Gastrocnemius medialis (tissue), 4 donors: ENCODE results near the gene SGO2. TPM values are rescaled to one million over a fixed set of nuclear protein-coding genes. Genes with fewer than 3 reads are reported as not detected.

ENCODE experiments used
- ATAC-seq, 2 donors: fragments of 150-250 bp; one replicate each; pipeline ENCODE4 v1.9.1; 2016
- DNase-seq, 2 donors: peaks; one replicate each; pipeline ENCODE4 v3.0.0-alpha.2; 2019
- H3K27ac ChIP-seq, 4 donors: fragments of 200-600 bp; sonication (generic); 1 replicate in 1 of 4; 2 replicates in 3 of 4; pipeline ENCODE4 v1.5.1; 2016 to 2018; ENCODE audit warnings: mild to moderate bottlenecking in 2 of 4, moderate library complexity in 1 of 4
- H3K27me3 ChIP-seq, 3 donors: fragments of 200-600 bp; sonication (generic) in 2 of 3; 1 replicate in 1 of 3; 2 replicates in 2 of 3; pipeline versions ENCODE4 v1.5.1 to v1.6.0; 2016 to 2019; ENCODE audit warnings: mild to moderate bottlenecking in 1 of 3, moderate library complexity in 1 of 3
- H3K36me3 ChIP-seq, 2 donors: fragments of 200-600 bp; sonication (generic) in 1 of 2; one replicate each; pipeline ENCODE4 v1.5.1; 2017 to 2018
- H3K4me1 ChIP-seq, 2 donors: fragments of 200-600 bp; sonication (generic) in 1 of 2; one replicate each; pipeline ENCODE4 v1.5.1; 2016 to 2017; ENCODE audit warnings: mild to moderate bottlenecking in 2 of 2
- H3K4me3 ChIP-seq, 4 donors: fragments of 200-600 bp; sonication (generic) in 3 of 4; 1 replicate in 1 of 4; 2 replicates in 3 of 4; pipeline ENCODE4 v1.5.1; 2016 to 2019; ENCODE audit warnings: mild to moderate bottlenecking in 2 of 4
- H3K9me3 ChIP-seq, 3 donors: fragments of 200-600 bp; sonication (generic) in 2 of 3; 1 replicate in 1 of 3; 2 replicates in 2 of 3; pipeline ENCODE4 v1.5.1; 2016 to 2019
- CTCF ChIP-seq, 5 experiments: fragments of 450-650 bp in 3 of 5; fragments of 200-600 bp in 2 of 5; sonication (generic) in 2 of 5; IDR thresholded peaks in 4 of 5; conservative IDR thresholded peaks in 1 of 5; 1 replicate in 4 of 5; 2 replicates in 1 of 5; pipeline ENCODE4 v1.5.1; 2016 to 2019; ENCODE audit warnings: antibody characterized with exemption in 5 of 5, mild to moderate bottlenecking in 3 of 5, moderate library complexity in 3 of 5
- POLR2A ChIP-seq, 2 donors: fragments of 450-650 bp; IDR thresholded peaks; one replicate each; pipeline ENCODE4 v1.6.1; 2017; ENCODE audit warnings: antibody characterized with exemption in 2 of 2, mild to moderate bottlenecking in 2 of 2, moderate library complexity in 2 of 2
- in situ Hi-C, 4 donors: fragments of 200-750 bp; cut with MboI; loops; one replicate each; pipeline versions ENCODE4 v1.15.0 to v1.8.0; 2017; ENCODE audit warnings: low sequenced_read_pairs in 4 of 4
- intact Hi-C: fragments of 100-400 bp; cut with DNase I; formaldehyde crosslinking; loops from one replicate; pipeline ENCODE4 v1.15.1; 2023; ENCODE audit warnings: low total_unique reads
- total RNA-seq, 4 donors: library from RNA; depleted of rRNA; stranded (reverse); fragments of >200 nt; gene quantifications; one replicate each; pipeline versions ENCODE4 v1.1.0 to v1.2.3, GENCODE V29; 2016

The SGO2 gene
- total RNA-seq, 4 donors from 2014 or later, result 0.61 to 2.6 (median 0.70) TPM

DNA sequence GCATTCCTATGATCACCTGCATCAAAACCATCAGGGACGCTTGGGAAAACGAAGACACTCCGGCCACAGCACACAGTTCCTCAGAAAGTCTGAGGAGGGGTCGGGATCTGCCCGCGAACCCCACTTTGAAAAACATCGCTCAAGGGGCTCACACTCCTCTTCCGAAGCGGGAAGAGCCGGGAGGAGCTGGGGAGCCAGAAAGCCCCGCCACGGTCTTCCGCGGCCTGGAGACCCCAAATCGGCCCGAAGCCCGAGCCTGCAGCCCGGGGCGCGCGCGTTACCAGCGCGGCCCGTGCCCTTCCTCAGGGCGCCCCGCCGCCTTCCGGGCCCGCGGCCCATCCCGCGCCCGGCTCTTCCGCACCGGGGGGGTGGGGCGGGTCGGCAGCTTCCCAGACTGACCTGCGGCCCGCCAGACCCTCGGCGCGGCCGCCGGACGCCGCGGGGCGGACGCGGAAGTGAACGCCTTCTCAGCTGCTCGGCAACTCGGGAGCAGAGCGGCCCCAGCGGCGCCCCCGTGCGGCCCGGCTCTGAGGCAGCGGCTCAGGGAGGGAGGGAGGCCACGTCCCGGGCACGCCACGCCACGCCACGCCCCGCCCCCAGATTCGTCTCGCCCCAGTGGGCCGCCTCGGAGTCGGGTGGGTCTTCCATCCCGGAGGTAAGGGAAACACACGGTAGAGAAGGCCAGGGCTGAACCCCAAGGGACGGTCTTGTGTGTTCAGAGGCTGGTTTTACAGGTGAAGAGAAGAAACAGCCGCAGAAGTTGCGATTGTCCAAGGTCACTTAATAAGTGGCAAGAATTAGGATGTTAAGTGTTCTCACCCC, 16.2 kb upstream of the SGO2 start, which contains the start of gene KCTD18:
Gene KCTD18 (minus strand): TSS at position 457 of the 822 bp plus-strand sequence. CDS start 3,052 bp downstream, outside the sequence.
- H3K4me1 ChIP-seq, result peaks cover 9 to 15% of the 10 kb centered on the region in 2 donors
- no peaks in the 10 kb centered on the region for H3K36me3 ChIP-seq
- peak within 1 kb of the TSS; percentile 71 to 89 (median 80) for H3K4me3 ChIP-seq
- ATAC-seq (peak; percentile 96 to 97), DNase-seq (peak; percentile 76 to 86)
- intact Hi-C loops (loop anchor here (2.0 to 5.0 kb wide), 2 partner anchors 17 to 192 kb away; partner anchors contain the start of gene SGO2), in situ Hi-C loops (no loop called here)
- TF ChIP-seq CTCF (IDR thresholded peaks at IDR 0.05 in 4 of 5, conservative IDR thresholded peaks at IDR 0.05 in 1 of 5), result peak; percentile 73 to 91 (median 77)
- peak; percentile 88 to 93 for TF ChIP-seq POLR2A (IDR thresholded peaks at IDR 0.05)
- H3K27me3 ChIP-seq, result peaks cover 0 to 2% (median 0%) of the 10 kb centered on the region in 3 donors
- peak within 1 kb of the TSS; percentile 77 to 89 (median 81) for H3K27ac ChIP-seq
- H3K9me3 ChIP-seq, result no peaks in the 10 kb centered on the region

GRCh38 chr2:200515155-200515554, 10.9 kb upstream of the SGO2 start:
- Histone ChIP-seq H3K36me3 (no peaks in the 10 kb centered on the region), H3K27ac (no peak overlapping the region), H3K4me1 (peaks cover 0 to 5% of the 10 kb centered on the region in 2 donors), H3K9me3 (no peaks in the 10 kb centered on the region), H3K4me3 (no peak overlapping the region), H3K27me3 (peaks cover 0 to 2% (median 0%) of the 10 kb centered on the region in 3 donors)
- no peak for DNase-seq
- intact Hi-C loops, result no loop called here
- no peak for ATAC-seq
- TF ChIP-seq POLR2A (IDR thresholded peaks at IDR 0.05) (no peak), CTCF (IDR thresholded peaks at IDR 0.05 in 4 of 5, conservative IDR thresholded peaks at IDR 0.05 in 1 of 5) (no peak)
- in situ Hi-C loops, result no loop called here

DNA sequence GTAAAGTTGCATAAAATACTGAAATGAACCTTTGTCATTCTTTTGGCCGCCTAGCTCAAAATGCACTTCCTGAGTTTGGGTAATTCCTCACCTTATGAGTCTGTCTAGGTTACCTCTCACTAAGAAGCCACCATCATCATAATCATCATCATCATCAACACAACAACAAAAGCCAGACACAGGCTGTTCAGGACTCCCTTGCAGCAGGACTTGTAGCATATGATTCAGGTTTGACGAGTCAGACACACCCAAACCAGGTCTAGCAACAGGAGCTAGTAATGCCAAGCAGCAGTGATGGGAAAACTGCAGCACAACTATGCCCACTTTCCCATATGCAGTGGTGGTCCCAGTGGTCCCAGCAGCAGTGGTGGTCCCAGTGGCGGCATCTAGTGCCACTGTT, 2.8 kb upstream of the SGO2 start:
- intact Hi-C loops, result no loop called here
- H3K9me3 ChIP-seq, result no peaks in the 10 kb centered on the region
- ATAC-seq (no peak), DNase-seq (no peak)
- no peak for TF ChIP-seq POLR2A (IDR thresholded peaks at IDR 0.05)
- TF ChIP-seq CTCF (IDR thresholded peaks at IDR 0.05 in 4 of 5, conservative IDR thresholded peaks at IDR 0.05 in 1 of 5), result no peak
- in situ Hi-C loops, result no loop called here
- no peaks in the 10 kb centered on the region for H3K36me3 ChIP-seq
- peaks cover 11 to 14% of the 10 kb centered on the region in 2 donors for H3K4me1 ChIP-seq
- no peak overlapping the region for H3K27ac ChIP-seq
- H3K27me3 ChIP-seq, result no peaks in the 10 kb centered on the region
- H3K4me3 ChIP-seq, result no peak overlapping the region

GRCh38 chr2:200523604-200524003, 2.4 kb upstream of the SGO2 start:
- DNase-seq (no peak), ATAC-seq (no peak)
- Histone ChIP-seq H3K9me3 (no peaks in the 10 kb centered on the region), H3K4me1 (peaks cover 11 to 14% of the 10 kb centered on the region in 2 donors), H3K27ac (no peak overlapping the region), H3K27me3 (no peaks in the 10 kb centered on the region), H3K4me3 (no peak overlapping the region), H3K36me3 (no peaks in the 10 kb centered on the region)
- TF ChIP-seq POLR2A (IDR thresholded peaks at IDR 0.05), result no peak
- TF ChIP-seq CTCF (IDR thresholded peaks at IDR 0.05 in 4 of 5, conservative IDR thresholded peaks at IDR 0.05 in 1 of 5), result no peak
- intact Hi-C loops (no loop called here), in situ Hi-C loops (no loop called here)
